ENCODE data around the gene IMMP2L. TPM values are rescaled to one million over a fixed set of nuclear protein-coding genes. Genes with fewer than 3 reads are reported as not detected.
A peak's percentile ranks its signal among the peaks of the same experiment; 100 is the strongest.
"Not testable (repeated sequence)": the region's sequence is repeated elsewhere in the genome, so short reads cannot be mapped to it uniquely, and the experiment has no call there.

The IMMP2L gene
- total and polyA plus RNA-seq, 4 experiments from 2014 or later: 23.5 to 32.2 (median 29.5) TPM

DNA sequence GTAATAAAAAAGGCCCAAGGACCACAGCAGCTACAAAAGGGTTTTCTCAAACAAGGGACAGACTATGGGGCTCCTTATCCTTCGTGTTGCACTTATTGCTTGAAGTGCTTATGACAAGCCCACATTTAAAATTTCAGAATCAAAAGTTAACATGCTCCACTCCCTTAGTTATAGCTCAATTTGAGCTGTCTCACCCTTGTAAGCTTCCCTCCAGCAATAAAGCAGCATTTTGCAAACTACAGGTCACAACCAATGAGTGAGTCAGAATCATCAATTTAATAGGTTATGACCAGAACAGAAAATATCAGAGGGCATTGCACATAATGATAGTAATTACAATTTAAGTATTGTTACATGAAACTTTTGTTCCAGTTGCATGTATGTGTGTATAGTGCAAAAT is 53.0 kb downstream of the IMMP2L start:
- CTCF ChIA-PET (ENCODE audit: partially characterized antibody): interaction anchor here (1.2 kb wide), 1 partner anchor 8 kb away, joined by 3 read pairs; no protein-coding TSS in a partner anchor
- POLR2A ChIA-PET (ENCODE audit: partially characterized antibody): no interaction called here
- no peak for DNase-seq
- no peaks in the 10 kb centered on the region for H3K36me3 ChIP-seq (ENCODE audit: insufficient read depth, low read length)
- H3K36me3 Mint-ChIP-seq: peaks cover 11 to 35% of the 10 kb centered on the region in 2 donors
- no peaks in the 10 kb centered on the region for H3K4me1 ChIP-seq (ENCODE audit: insufficient read depth, low read length)
- no peak overlapping the region for H3K4me3 Mint-ChIP-seq
- no peaks in the 10 kb centered on the region for H3K27me3 Mint-ChIP-seq
- no peaks in the 10 kb centered on the region for H3K9me3 ChIP-seq (ENCODE audit: control insufficient read depth in 1 of 2, low read length in 2 of 2)
- H3K27me3 ChIP-seq (ENCODE audit: insufficient read depth, low read length): no peaks in the 10 kb centered on the region
- H3K27ac Mint-ChIP-seq: no peak overlapping the region
- intact Hi-C loops (cut with micrococcal nuclease): no loop called here
- peaks cover 0 to 18% (median 5%) of the 10 kb centered on the region in 4 donors for H3K4me1 Mint-ChIP-seq
- H3K9me3 Mint-ChIP-seq: peaks cover 0 to 15% (median 4%) of the 10 kb centered on the region in 8 donors
- no peak overlapping the region for H3K4me3 ChIP-seq (ENCODE audit: low read length in 2 of 2)
- no peak overlapping the region for H3K27ac ChIP-seq (ENCODE audit: low read depth, low read length)

DNA sequence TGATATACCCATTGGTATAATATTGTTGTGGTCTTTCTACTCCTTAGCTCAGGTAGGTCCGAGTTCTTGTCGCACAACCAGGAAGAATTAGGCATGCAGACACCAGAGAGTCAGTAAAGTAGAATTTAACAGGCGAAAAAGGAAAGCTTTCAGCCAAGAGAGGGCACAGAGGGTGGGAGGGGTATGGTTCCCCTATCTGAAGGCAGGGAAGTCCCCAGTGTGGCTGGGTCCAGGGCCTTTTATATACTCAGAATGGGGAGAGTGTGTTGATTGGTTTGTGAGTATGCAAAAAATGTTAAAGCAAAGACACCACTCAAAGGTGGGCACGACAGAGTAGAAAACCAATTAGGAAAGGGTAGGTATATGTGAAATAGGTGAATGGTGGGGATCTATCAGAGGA is 53.9 kb downstream of the IMMP2L start:
- POLR2A ChIA-PET (ENCODE audit: partially characterized antibody): no interaction called here
- Mint-ChIP-seq H3K4me1 (peaks cover 0 to 18% (median 5%) of the 10 kb centered on the region in 4 donors), H3K27me3 (no peaks in the 10 kb centered on the region), H3K36me3 (peaks cover 11 to 27% of the 10 kb centered on the region in 2 donors), H3K27ac (no peak overlapping the region), H3K9me3 (peaks cover 0 to 15% (median 4%) of the 10 kb centered on the region in 8 donors), H3K4me3 (no peak overlapping the region)
- intact Hi-C loops (cut with micrococcal nuclease): no loop called here
- H3K27ac ChIP-seq (ENCODE audit: low read depth, low read length): no peak overlapping the region
- no peak overlapping the region for H3K4me3 ChIP-seq (ENCODE audit: low read length in 2 of 2)
- H3K27me3 ChIP-seq (ENCODE audit: insufficient read depth, low read length): no peaks in the 10 kb centered on the region
- no peak for DNase-seq
- no peaks in the 10 kb centered on the region for H3K4me1 ChIP-seq (ENCODE audit: insufficient read depth, low read length)
- CTCF ChIA-PET (ENCODE audit: partially characterized antibody): interaction anchor here (1.2 kb wide), 1 partner anchor 8 kb away, joined by 3 read pairs; no protein-coding TSS in a partner anchor
- H3K9me3 ChIP-seq (ENCODE audit: control insufficient read depth in 1 of 2, low read length in 2 of 2): no peaks in the 10 kb centered on the region
- H3K36me3 ChIP-seq (ENCODE audit: insufficient read depth, low read length): no peaks in the 10 kb centered on the region

DNA sequence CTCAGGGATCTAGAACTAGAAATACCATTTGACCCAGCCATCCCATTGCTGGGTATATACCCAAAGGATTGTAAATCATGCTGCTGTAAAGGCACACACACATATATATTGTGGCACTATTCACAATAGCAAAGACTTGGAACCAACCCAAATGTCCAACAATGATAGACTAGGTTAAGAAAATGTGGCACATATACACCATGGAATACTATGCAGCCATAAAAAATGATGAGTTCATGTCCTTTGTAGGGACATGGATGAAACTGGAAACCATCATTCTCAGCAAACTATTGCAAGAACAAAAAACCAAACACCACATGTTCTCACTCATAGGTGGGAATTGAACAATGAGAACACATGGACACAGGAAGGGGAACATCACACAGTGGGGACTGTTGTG is 56.9 kb downstream of the IMMP2L start:
- H3K27ac Mint-ChIP-seq; H3K36me3 ChIP-seq (ENCODE audit: insufficient read depth, low read length); H3K27me3 ChIP-seq (ENCODE audit: insufficient read depth, low read length); H3K4me1 ChIP-seq (ENCODE audit: insufficient read depth, low read length); H3K27ac ChIP-seq (ENCODE audit: low read depth, low read length); H3K4me3 ChIP-seq (ENCODE audit: low read length in 2 of 2); H3K4me3 Mint-ChIP-seq; H3K27me3 Mint-ChIP-seq; CTCF ChIA-PET (ENCODE audit: partially characterized antibody); POLR2A ChIA-PET (ENCODE audit: partially characterized antibody); intact Hi-C loops (cut with micrococcal nuclease); DNase-seq; H3K4me1 Mint-ChIP-seq; H3K9me3 ChIP-seq (ENCODE audit: control insufficient read depth in 1 of 2, low read length in 2 of 2): not testable (repeated sequence)
- peaks cover 0 to 15% (median 7%) of the 10 kb centered on the region in 8 donors for H3K9me3 Mint-ChIP-seq
- H3K36me3 Mint-ChIP-seq: peaks cover 15 to 26% of the 10 kb centered on the region in 2 donors

DNA sequence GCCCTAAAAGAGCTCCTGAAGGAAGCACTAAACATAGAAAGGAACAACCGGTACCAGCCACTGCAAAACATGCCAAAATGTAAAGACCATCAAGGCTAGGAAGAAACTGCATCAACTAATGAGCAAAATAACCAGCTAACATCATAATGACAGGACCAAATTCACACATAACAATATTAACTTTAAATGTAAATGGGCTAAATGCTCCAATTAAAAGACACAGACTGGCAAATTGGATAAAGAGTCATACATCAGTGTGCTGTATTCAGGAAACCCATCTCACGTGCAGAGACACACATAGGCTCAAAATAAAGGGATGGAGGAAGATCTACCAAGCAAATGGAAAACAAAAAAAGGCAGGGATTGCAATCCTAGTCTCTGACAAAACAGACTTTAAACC is 60.5 kb downstream of the IMMP2L start:
- H3K4me1 ChIP-seq (ENCODE audit: insufficient read depth, low read length); H3K4me3 ChIP-seq (ENCODE audit: low read length in 2 of 2); intact Hi-C loops (cut with micrococcal nuclease); DNase-seq; H3K36me3 ChIP-seq (ENCODE audit: insufficient read depth, low read length); H3K27me3 ChIP-seq (ENCODE audit: insufficient read depth, low read length); H3K9me3 ChIP-seq (ENCODE audit: control insufficient read depth in 1 of 2, low read length in 2 of 2); CTCF ChIA-PET (ENCODE audit: partially characterized antibody); POLR2A ChIA-PET (ENCODE audit: partially characterized antibody); H3K27me3 Mint-ChIP-seq; H3K27ac Mint-ChIP-seq; H3K27ac ChIP-seq (ENCODE audit: low read depth, low read length); H3K4me1 Mint-ChIP-seq; H3K4me3 Mint-ChIP-seq: not testable (repeated sequence)
- Mint-ChIP-seq H3K9me3 (peaks cover 0 to 12% (median 7%) of the 10 kb centered on the region in 8 donors), H3K36me3 (peaks cover 9 to 26% of the 10 kb centered on the region in 2 donors)

DNA sequence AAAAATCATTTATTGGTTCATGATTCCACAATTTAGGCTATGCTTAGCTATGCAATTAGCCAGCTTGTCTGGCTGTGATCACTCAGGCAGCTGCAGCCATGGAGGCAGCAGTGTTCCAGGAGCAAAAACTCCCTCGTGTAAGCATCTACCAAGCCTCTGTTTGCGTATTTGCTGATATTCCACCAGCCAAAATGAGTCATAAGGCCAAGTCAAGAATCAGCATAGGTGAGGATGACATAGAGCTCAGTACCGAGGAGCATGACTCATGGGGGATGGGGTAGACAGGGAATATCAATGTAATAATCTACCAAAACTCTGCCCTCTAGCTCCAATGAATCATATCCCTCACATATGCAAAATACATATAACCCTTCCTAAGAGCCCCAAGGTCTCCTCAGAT is 63.3 kb downstream of the IMMP2L start:
- CTCF ChIA-PET (ENCODE audit: partially characterized antibody): interaction anchor here (0.9 kb wide), 1 partner anchor 15 kb away, joined by 3 read pairs; no protein-coding TSS in a partner anchor
- Histone ChIP-seq H3K27ac (ENCODE audit: low read depth, low read length) (no peak overlapping the region), H3K27me3 (ENCODE audit: insufficient read depth, low read length) (no peaks in the 10 kb centered on the region), H3K9me3 (ENCODE audit: control insufficient read depth in 1 of 2, low read length in 2 of 2) (no peaks in the 10 kb centered on the region), H3K4me3 (ENCODE audit: low read length in 2 of 2) (no peak overlapping the region), H3K36me3 (ENCODE audit: insufficient read depth, low read length) (no peaks in the 10 kb centered on the region), H3K4me1 (ENCODE audit: insufficient read depth, low read length) (no peaks in the 10 kb centered on the region)
- intact Hi-C loops (cut with micrococcal nuclease): no loop called here
- no peak for DNase-seq
- Mint-ChIP-seq H3K36me3 (peaks cover 6 to 27% of the 10 kb centered on the region in 2 donors), H3K9me3 (peaks cover 0 to 9% (median 4%) of the 10 kb centered on the region in 8 donors), H3K4me3 (no peak overlapping the region), H3K27ac (peak overlapping the region in 1 of 7 donors; percentile 18), H3K27me3 (no peaks in the 10 kb centered on the region), H3K4me1 (peaks cover 2 to 9% (median 5%) of the 10 kb centered on the region in 4 donors)
- POLR2A ChIA-PET (ENCODE audit: partially characterized antibody): interaction anchor here (0.5 kb wide), 1 partner anchor 94 kb away, joined by 3 read pairs; no protein-coding TSS in a partner anchor

DNA sequence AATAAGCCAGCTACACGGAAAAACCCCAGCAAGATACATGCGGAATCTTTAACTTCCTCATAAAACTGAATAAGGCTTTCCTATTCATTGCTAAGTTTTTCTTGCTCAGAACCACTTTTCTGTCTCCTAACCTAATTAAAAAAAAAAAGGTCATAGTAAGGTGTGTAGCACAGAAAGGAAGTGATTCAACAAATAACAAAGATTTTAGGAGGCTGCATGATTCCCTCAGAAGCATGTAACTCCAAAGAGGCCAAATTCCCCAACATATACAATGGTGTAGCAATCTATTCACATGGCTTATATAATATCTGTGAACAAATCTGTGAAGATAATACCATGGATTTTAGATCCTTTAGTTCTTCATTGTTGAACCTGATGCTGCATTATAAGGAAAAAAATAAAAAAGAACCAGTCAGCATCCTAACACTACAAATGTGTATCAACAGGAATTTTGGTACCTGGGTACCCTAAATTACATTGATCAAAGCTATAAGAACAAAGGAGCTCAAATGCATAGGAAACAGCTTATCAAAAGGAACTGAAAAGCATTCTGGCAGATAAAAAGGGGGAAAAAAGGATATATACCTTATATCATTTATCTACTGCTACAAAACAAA is 63.8 kb downstream of the IMMP2L start:
- peaks cover 6 to 27% of the 10 kb centered on the region in 2 donors for H3K36me3 Mint-ChIP-seq
- H3K27me3 ChIP-seq (ENCODE audit: insufficient read depth, low read length): no peaks in the 10 kb centered on the region
- DNase-seq: no peak
- no peak overlapping the region for H3K27ac Mint-ChIP-seq
- H3K4me3 ChIP-seq (ENCODE audit: low read length in 2 of 2): no peak overlapping the region
- POLR2A ChIA-PET (ENCODE audit: partially characterized antibody): interaction anchor here (0.5 kb wide), 1 partner anchor 94 kb away, joined by 3 read pairs; no protein-coding TSS in a partner anchor
- H3K36me3 ChIP-seq (ENCODE audit: insufficient read depth, low read length): no peaks in the 10 kb centered on the region
- peaks cover 2 to 9% (median 5%) of the 10 kb centered on the region in 4 donors for H3K4me1 Mint-ChIP-seq
- peaks cover 0 to 6% (median 4%) of the 10 kb centered on the region in 8 donors for H3K9me3 Mint-ChIP-seq
- no peak overlapping the region for H3K27ac ChIP-seq (ENCODE audit: low read depth, low read length)
- H3K9me3 ChIP-seq (ENCODE audit: control insufficient read depth in 1 of 2, low read length in 2 of 2): no peaks in the 10 kb centered on the region
- no peak overlapping the region for H3K4me3 Mint-ChIP-seq
- no peaks in the 10 kb centered on the region for H3K4me1 ChIP-seq (ENCODE audit: insufficient read depth, low read length)
- CTCF ChIA-PET (ENCODE audit: partially characterized antibody): interaction anchor here (0.9 kb wide), 1 partner anchor 15 kb away, joined by 3 read pairs; no protein-coding TSS in a partner anchor
- H3K27me3 Mint-ChIP-seq: no peaks in the 10 kb centered on the region
- intact Hi-C loops (cut with micrococcal nuclease): no loop called here

DNA sequence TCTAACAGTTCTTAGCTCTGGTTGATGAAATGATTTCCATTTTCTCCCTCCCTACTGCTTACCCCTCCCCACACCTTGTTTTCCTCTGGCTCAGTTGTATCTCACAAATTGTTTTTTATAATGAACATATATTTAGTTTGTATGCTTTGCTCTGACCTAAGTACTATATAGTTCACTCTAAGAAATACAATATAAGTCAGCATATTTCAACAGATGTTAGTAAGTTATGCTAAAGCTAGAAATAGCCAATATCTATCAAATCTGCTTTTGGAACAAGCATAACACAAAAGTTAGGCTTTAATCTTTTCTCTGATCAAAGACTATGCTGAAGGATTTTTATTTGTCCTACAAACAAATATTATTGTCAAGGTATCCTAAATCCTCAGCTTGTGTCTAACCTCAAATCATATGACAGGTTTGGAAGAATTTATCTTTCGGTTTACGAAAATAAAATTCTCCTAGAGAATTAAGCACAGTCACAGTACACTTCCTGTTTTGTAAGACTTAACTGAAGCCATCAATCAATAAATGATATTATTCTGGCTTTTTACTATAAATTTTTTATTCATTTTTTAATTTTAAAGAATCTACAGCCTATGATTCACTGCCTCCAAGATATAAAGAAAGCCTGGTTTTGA is 67.0 kb downstream of the IMMP2L start:
- H3K27ac Mint-ChIP-seq: no peak overlapping the region
- H3K4me1 ChIP-seq (ENCODE audit: insufficient read depth, low read length): no peaks in the 10 kb centered on the region
- H3K36me3 Mint-ChIP-seq: peaks cover 2 to 14% of the 10 kb centered on the region in 2 donors
- no peak overlapping the region for H3K4me3 ChIP-seq (ENCODE audit: low read length in 2 of 2)
- H3K36me3 ChIP-seq (ENCODE audit: insufficient read depth, low read length): no peaks in the 10 kb centered on the region
- ChIA-PET CTCF (ENCODE audit: partially characterized antibody) (no interaction called here), POLR2A (ENCODE audit: partially characterized antibody) (no interaction called here)
- no peaks in the 10 kb centered on the region for H3K9me3 ChIP-seq (ENCODE audit: control insufficient read depth in 1 of 2, low read length in 2 of 2)
- peaks cover 1 to 9% (median 5%) of the 10 kb centered on the region in 4 donors for H3K4me1 Mint-ChIP-seq
- intact Hi-C loops (cut with micrococcal nuclease): no loop called here
- DNase-seq: no peak
- no peaks in the 10 kb centered on the region for H3K27me3 ChIP-seq (ENCODE audit: insufficient read depth, low read length)
- H3K27ac ChIP-seq (ENCODE audit: low read depth, low read length): no peak overlapping the region
- H3K27me3 Mint-ChIP-seq: no peaks in the 10 kb centered on the region
- H3K4me3 Mint-ChIP-seq: no peak overlapping the region
- peaks cover 0 to 1% (median 0%) of the 10 kb centered on the region in 8 donors for H3K9me3 Mint-ChIP-seq
